GM19193 (cell line): ENCODE data around the gene DNAI4.
A peak's percentile ranks its signal among the peaks of the same experiment; 100 is the strongest.

Experiments used
- POLR2A ChIP-seq: IDR thresholded peaks from 4 replicates; pipeline ENCODE4 v1.6.1; 2011; ENCODE audit not compliant: insufficient read depth, insufficient read length; ENCODE audit errors: extremely low read depth

Gene DNAI4

DNA sequence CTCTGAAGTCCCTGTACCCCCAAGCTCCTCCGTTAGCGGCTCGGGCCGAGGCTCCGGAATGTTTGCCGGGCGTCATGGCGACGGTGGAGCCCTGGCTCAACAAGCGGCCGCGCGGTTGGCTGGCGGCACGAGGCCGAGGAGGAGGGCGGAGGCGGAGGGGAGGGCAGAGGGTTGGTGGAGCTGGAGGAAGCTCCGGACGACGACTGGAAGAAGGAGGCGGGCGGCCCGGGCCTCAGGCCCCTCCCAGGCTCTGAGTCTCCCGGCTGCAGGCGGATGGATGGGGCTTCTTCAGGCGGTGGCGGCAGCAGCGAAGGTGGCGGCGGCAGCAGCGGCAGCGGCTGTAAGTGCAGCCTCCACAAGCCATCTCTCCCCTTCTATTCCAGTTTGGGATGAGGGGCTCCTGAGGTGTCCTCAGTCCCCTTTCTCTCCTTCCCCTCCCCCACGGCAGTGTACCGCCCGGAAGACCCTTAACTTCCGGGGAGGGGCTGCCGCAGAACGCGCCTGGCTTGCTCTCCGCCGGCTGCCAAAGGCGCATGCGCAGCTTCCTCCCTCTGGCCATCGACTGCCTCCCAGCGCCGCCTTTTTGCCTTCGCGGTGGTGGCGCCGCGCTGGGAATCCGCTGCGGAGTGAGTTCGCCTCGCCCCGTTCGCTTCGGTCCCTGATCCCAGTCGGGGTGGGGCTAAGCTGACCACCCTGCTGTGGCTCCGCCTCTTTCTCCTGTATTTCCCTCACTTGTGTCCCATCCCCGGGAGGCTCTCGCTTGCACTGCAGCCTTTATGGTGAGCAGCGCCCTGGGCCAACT is at the start of gene DNAI4, which contains the start of gene MIER1:
Gene DNAI4, minus strand, starts transcription at position 101 of the 802 bp plus-strand sequence. Its CDS starts 25 bp downstream, at position 76.
Gene MIER1, plus strand, starts transcription at position 235 of the 802 bp plus-strand sequence. Its CDS starts 39 bp downstream, at position 274.
- TF ChIP-seq POLR2A: peak; percentile 91

- no peak for TF ChIP-seq POLR2A
These were observed 43.9 kb upstream of the DNAI4 start for GRCh38 chr1:66968574-66968973.

DNA sequence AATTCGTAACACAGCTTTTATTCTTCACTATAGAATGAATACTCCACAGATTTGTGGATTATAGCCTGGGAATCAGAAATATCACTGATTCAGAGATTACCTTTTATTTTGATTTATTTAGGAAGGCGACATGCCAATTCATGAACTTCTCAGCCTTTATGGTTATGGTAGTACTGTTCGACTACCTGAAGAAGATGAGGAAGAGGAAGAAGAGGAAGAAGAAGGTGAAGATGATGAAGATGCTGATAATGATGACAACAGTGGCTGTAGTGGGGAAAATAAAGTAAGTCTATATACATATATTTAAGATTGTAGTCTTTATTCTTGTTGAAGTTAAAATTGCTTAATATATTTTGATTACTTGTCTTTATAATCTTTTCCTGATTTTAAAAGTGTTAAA is 33.3 kb upstream of the DNAI4 start:
- no peak for TF ChIP-seq POLR2A

DNA sequence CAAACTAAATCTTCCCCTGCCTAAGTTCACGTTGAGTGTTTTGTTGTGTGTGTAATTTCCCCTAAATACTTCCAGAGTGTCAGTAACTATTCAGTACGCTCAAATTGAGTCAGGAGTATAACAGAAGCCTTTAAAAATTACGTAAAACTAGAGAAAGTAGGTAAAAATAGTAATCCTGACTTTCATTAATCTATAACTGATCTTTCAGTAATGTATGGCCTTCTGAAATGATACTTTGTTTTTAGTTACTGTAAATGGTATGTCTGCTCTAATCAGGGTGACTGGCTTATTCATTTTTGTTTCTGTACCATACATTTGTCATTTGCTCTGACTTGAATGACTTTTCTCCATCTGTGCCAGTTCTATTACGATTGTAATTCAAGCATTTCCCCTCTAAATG is 29.6 kb upstream of the DNAI4 start:
- no peak for TF ChIP-seq POLR2A

- TF ChIP-seq POLR2A: no peak
These were observed 26.9 kb upstream of the DNAI4 start for GRCh38 chr1:66951513-66951912.

DNA sequence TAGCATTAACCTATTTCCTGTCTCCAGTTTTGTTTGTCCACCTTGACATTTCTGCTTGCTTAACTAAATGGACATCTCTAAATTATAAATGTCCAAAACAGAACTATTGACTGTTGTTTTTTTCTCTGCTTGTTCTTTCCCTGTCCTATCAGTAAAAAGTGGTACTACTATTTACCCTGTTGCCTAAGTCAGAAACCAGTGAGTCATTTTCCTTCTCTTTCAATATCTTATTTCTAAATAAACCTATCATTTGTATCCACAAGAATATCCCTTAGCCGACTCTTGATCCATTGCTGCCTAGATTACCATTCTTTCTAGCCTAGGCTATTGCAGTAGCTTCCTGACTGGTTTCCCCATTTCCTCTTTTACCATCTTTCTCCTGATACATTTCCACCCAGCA is 22.6 kb upstream of the DNAI4 start:
- no peak for TF ChIP-seq POLR2A

- no peak for TF ChIP-seq POLR2A
These were observed 20.7 kb upstream of the DNAI4 start for GRCh38 chr1:66945316-66945715.

GRCh38 chr1:66944330-66945274 is 19.9 kb upstream of the DNAI4 start:
- no peak for TF ChIP-seq POLR2A

DNA sequence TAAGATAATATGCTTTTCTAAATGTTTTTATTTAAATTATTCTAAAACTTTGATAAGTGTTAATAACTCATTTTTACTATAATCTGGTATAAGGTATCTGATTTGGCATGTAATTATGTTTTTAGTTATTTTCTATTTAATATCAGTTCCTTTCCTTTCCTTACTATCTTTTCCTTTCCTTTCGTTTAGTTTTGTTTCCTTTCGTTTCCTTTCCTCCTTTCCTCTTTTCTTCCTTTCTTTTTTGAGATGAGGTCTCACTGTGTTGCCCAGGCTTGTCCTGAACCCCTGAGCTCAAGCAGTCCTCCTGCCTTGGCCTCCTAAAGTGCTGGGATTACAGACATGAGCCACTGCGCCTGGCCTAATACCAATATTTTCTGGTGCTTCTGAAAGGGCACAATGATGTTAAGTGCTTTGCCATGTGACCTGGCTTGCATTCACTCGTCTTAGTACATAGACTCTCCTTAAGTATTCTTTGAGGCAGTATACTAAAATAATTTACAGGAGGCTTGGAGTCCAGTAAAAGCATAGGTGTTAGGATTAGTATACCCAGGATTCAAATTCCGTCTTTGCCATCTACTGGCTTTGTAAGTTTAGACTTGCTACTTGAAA is 18.8 kb upstream of the DNAI4 start:
- TF ChIP-seq POLR2A: no peak

DNA sequence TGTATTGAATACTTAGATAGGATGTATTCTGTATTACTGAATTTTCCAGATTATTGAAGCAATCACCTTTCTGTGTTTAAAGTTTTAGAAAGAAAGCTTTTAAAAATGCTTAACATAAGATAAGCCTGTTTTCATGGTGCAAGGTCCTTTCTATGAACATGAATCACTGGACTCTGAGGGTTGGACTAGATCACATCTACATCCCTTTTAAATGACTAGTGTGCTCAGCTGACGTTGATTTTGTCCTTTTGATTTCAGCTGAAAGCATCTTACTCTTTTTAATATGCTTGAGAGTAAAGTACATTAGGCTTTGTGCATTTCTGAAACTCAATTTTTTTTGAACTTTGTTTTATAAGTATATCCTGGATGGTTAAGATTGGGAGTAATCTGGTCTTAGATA is 16.3 kb upstream of the DNAI4 start:
- no peak for TF ChIP-seq POLR2A

GRCh38 chr1:66938613-66939012 is 14.0 kb upstream of the DNAI4 start:
- no peak for TF ChIP-seq POLR2A

GRCh38 chr1:66937529-66938234 is 13.0 kb upstream of the DNAI4 start:
- no peak for TF ChIP-seq POLR2A

DNA sequence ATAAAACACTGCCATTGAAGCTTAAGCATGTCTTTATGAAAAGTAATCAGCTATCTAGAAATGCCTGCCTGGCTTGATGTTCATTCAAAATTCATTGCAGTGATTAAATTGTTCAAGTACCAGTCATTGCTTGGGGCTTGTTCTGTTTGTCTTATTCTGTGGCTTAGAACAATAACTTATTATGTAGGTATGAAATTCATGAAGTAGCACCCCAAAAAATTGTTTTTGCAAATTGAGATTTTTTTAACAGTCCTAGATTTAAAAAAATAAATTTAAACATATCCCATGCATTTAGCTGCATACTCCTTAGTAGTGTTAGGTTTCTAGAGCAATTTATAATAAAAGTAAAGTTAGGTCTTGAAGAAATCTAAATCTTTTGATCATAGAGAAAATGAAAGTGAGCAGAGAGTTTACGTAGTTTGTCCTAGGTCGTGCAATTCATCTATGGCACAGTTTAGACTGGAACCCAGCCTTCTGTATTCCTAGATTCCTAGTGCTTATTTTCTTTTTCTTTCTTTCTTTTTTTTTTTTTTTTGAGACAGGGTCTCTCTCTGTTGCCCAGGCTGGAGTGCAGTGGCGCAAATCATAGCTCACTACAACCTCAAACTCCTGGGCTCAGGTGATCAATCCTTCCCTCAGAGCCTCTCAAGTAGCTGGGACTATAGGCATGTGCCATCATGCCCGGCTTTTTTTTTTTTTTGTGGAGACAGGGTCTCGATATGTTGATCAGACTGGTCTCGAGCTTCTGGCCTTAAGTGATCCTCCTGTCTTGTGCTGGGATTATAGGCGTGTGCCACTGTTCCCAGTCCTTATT is 9.4 kb upstream of the DNAI4 start:
- no peak for TF ChIP-seq POLR2A

GRCh38 chr1:66932291-66932690 is 7.6 kb upstream of the DNAI4 start:
- TF ChIP-seq POLR2A: no peak

DNA sequence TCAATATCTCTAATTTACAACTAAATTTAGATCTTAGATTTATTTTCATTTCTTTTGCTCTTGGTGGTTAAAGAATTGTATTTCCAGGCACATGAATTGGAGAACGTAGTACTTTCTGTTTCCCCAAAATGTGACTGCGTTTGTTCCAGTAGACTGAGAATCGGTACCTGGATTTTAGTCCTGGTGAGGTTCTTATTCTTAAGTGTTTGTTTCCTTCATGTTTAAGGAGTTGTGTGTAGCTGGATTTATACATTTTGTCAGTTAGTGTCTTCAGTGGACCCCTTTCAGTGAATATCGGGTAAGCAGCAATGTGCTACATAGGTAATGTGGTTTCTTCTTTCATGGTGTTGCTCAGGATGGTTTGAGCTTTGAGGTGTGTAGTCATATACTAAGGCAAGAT is 6.9 kb upstream of the DNAI4 start:
- TF ChIP-seq POLR2A: no peak

DNA sequence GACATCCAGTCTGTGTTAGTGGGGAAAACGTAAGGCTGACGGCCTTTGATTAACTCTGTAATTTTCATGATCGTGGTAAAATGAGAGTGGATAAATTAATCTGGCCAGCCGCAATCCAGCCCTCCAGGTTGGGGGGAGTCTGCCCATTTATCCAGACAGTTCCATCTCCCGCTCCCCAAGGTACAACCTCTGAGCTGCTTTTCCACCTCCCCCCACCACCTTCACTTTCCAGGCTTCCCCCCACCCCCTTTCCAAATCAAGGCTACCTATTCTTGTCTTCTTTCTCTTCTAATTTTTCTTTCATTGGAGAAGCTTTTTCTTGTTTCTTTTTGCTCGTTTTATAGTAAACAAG is 6.1 kb upstream of the DNAI4 start:
- no peak for TF ChIP-seq POLR2A
